Neural cell (in vitro differentiated cells): ENCODE data around the gene DDX4.

ENCODE experiments used
- CTCF ChIP-seq: fragments of 450-650 bp; IDR thresholded peaks from 2 replicates; pipeline ENCODE4 v1.5.1; 2014; ENCODE audit warnings: antibody characterized with exemption, mild to moderate bottlenecking, moderate library complexity; ENCODE audit not compliant: poor library complexity, severe bottlenecking
- EP300 ChIP-seq: fragments of 450-650 bp; conservative IDR thresholded peaks from 2 replicates; pipeline ENCODE4 v1.6.1; 2014; ENCODE audit warnings: antibody characterized with exemption, mild to moderate bottlenecking, moderate library complexity; ENCODE audit not compliant: poor library complexity, severe bottlenecking
- EZH2 ChIP-seq: fragments of 200-600, 300-800 bp; shearing (Covaris generic), sonication (generic); IDR thresholded peaks from 2 replicates; pipeline ENCODE4 v1.6.1; 2014; ENCODE audit warnings: antibody characterized with exemption, low read length, borderline replicate concordance, mild to moderate bottlenecking; ENCODE audit not compliant: insufficient read depth, poor library complexity, severe bottlenecking
- MXI1 ChIP-seq: fragments of 450-650 bp; conservative IDR thresholded peaks from 2 replicates; pipeline ENCODE4 v1.6.1; 2014; ENCODE audit warnings: antibody characterized with exemption, mild to moderate bottlenecking; ENCODE audit not compliant: poor library complexity, severe bottlenecking
- POLR2AphosphoS5 ChIP-seq: IDR thresholded peaks from 2 replicates; pipeline ENCODE4 v1.6.1; 2012
- RAD21 ChIP-seq: fragments of 450-650 bp; conservative IDR thresholded peaks from 2 replicates; pipeline ENCODE4 v1.6.1; 2014; ENCODE audit warnings: antibody characterized with exemption, mild to moderate bottlenecking, moderate library complexity
- SMC3 ChIP-seq: fragments of 450-650 bp; conservative IDR thresholded peaks from 2 replicates; pipeline ENCODE4 v1.6.1; 2014; ENCODE audit warnings: antibody characterized with exemption, mild to moderate bottlenecking, moderate library complexity; ENCODE audit not compliant: poor library complexity
- TAF1 ChIP-seq: IDR thresholded peaks from 2 replicates; pipeline ENCODE4 v1.6.1; 2012; ENCODE audit warnings: low read depth
- TF ChIP-seq, protein P1 (sequence below): IDR thresholded peaks from 2 replicates; pipeline ENCODE4 v1.6.1; 2012; ENCODE audit warnings: borderline replicate concordance

- TF ChIP-seq CTCF (no peak), EP300 (no peak), EZH2 (no peak), SMC3 (no peak), TAF1 (no peak), MXI1 (no peak), RAD21 (no peak), POLR2AphosphoS5 (no peak)
- TF ChIP-seq, protein P1, sequence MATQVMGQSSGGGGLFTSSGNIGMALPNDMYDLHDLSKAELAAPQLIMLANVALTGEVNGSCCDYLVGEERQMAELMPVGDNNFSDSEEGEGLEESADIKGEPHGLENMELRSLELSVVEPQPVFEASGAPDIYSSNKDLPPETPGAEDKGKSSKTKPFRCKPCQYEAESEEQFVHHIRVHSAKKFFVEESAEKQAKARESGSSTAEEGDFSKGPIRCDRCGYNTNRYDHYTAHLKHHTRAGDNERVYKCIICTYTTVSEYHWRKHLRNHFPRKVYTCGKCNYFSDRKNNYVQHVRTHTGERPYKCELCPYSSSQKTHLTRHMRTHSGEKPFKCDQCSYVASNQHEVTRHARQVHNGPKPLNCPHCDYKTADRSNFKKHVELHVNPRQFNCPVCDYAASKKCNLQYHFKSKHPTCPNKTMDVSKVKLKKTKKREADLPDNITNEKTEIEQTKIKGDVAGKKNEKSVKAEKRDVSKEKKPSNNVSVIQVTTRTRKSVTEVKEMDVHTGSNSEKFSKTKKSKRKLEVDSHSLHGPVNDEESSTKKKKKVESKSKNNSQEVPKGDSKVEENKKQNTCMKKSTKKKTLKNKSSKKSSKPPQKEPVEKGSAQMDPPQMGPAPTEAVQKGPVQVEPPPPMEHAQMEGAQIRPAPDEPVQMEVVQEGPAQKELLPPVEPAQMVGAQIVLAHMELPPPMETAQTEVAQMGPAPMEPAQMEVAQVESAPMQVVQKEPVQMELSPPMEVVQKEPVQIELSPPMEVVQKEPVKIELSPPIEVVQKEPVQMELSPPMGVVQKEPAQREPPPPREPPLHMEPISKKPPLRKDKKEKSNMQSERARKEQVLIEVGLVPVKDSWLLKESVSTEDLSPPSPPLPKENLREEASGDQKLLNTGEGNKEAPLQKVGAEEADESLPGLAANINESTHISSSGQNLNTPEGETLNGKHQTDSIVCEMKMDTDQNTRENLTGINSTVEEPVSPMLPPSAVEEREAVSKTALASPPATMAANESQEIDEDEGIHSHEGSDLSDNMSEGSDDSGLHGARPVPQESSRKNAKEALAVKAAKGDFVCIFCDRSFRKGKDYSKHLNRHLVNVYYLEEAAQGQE = no peak
Measured at GRCh38 chr5:55731848-55732247, 6.0 kb upstream of the DDX4 start.
